Gastroesophageal sphincter (tissue), 4 donors: ENCODE results near the gene GALNTL6. TPM values are rescaled to one million over a fixed set of nuclear protein-coding genes. Genes with fewer than 3 reads are reported as not detected.
"Not testable (repeated sequence)": the region's sequence is repeated elsewhere in the genome, so short reads cannot be mapped to it uniquely, and the experiment has no call there.

ENCODE experiments used
- ATAC-seq: fragments of 150-250 bp; one replicate; pipeline ENCODE4 v1.9.1; 2016; ENCODE audit warnings: mild to moderate bottlenecking, moderate library complexity
- H3K27ac ChIP-seq, 4 donors: fragments of 200-600 bp; sonication (generic) in 3 of 4; 1 replicate in 3 of 4; 2 replicates in 1 of 4; pipeline ENCODE4 v1.5.1; 2016 to 2019
- H3K27me3 ChIP-seq: fragments of 200-600 bp; sonication (generic); one replicate; pipeline ENCODE4 v1.5.1; 2019
- H3K36me3 ChIP-seq, 2 donors: fragments of 200-600 bp; sonication (generic); one replicate each; pipeline ENCODE4 v1.5.1; 2019; ENCODE audit warnings: control low read depth in 1 of 2
- H3K4me1 ChIP-seq, 3 donors: fragments of 200-600 bp; sonication (generic); 1 replicate in 2 of 3; 2 replicates in 1 of 3; pipeline ENCODE4 v1.5.1; 2016 to 2019; ENCODE audit warnings: control low read depth in 2 of 3
- H3K4me3 ChIP-seq, 2 donors: fragments of 200-600 bp; sonication (generic); one replicate each; pipeline ENCODE4 v1.5.1; 2019; ENCODE audit warnings: mild to moderate bottlenecking in 1 of 2, moderate library complexity in 1 of 2
- H3K9me3 ChIP-seq, 3 donors: fragments of 200-600 bp; sonication (generic); one replicate each; pipeline ENCODE4 v1.5.1; 2017 to 2019; ENCODE audit warnings: control low read depth in 2 of 3
- CTCF ChIP-seq, 4 experiments: fragments of 200-600 bp in 2 of 4; fragments of 450-650 bp in 2 of 4; sonication (generic) in 1 of 4; IDR thresholded peaks; one replicate each; pipeline ENCODE4 v1.5.1; 2017 to 2019; ENCODE audit warnings: antibody characterized with exemption in 4 of 4, mild to moderate bottlenecking in 2 of 4, moderate library complexity in 2 of 4
- EP300 ChIP-seq: sonication (generic); formaldehyde crosslinking; IDR thresholded peaks from one replicate; pipeline ENCODE4 v1.6.1; 2017; ENCODE audit warnings: antibody characterized with exemption, mild to moderate bottlenecking
- POLR2A ChIP-seq, 2 donors: fragments of 450-650 bp; IDR thresholded peaks; one replicate each; pipeline ENCODE4 v1.6.1; 2017; ENCODE audit warnings: antibody characterized with exemption in 2 of 2, mild to moderate bottlenecking in 2 of 2, moderate library complexity in 1 of 2
- POLR2AphosphoS5 ChIP-seq: sonication (generic); formaldehyde crosslinking; IDR thresholded peaks from one replicate; pipeline ENCODE4 v1.6.1; 2017; ENCODE audit warnings: antibody characterized with exemption
- WGBS, 2 donors: methylation state at CpG; one replicate each; pipeline ENCODE4 v1.1.5; 2018; ENCODE audit warnings: low coverage in 1 of 2; 5-methylcytosine and 5-hydroxymethylcytosine counted together
- total RNA-seq, 4 donors: library from RNA; depleted of rRNA; stranded (reverse); fragments of >200 nt; gene quantifications; one replicate each; pipeline ENCODE4 v1.1.0, GENCODE V29; 2016

The GALNTL6 gene
- total RNA-seq, 4 donors from 2014 or later = not detected

- WGBS, 2 donors = 100% methylated on average over 2 to 4 of the region's 4 CpGs
- H3K27me3 ChIP-seq = no peaks in the 10 kb centered on the region
- no peak overlapping the region for H3K4me3 ChIP-seq
- H3K4me1 ChIP-seq = peaks cover 0 to 8% (median 0%) of the 10 kb centered on the region in 3 donors
- no peaks in the 10 kb centered on the region for H3K36me3 ChIP-seq
- no peaks in the 10 kb centered on the region for H3K9me3 ChIP-seq
- no peak for ATAC-seq
- TF ChIP-seq EP300 = no peak
- TF ChIP-seq CTCF (IDR thresholded peaks at IDR 0.05) = no peak
- TF ChIP-seq POLR2A (IDR thresholded peaks at IDR 0.05) = no peak
- no peak for TF ChIP-seq POLR2AphosphoS5
- no peak overlapping the region for H3K27ac ChIP-seq
Observed at GRCh38 chr4:173014836-173015235, 1201.6 kb downstream of the GALNTL6 start.

- H3K9me3 ChIP-seq = no peaks in the 10 kb centered on the region
- no peak overlapping the region for H3K27ac ChIP-seq
- no peaks in the 10 kb centered on the region for H3K27me3 ChIP-seq
- H3K4me1 ChIP-seq = peaks cover 0 to 8% (median 0%) of the 10 kb centered on the region in 3 donors
- TF ChIP-seq POLR2AphosphoS5 = no peak
- TF ChIP-seq POLR2A (IDR thresholded peaks at IDR 0.05) = no peak
- no peak for TF ChIP-seq EP300
- TF ChIP-seq CTCF (IDR thresholded peaks at IDR 0.05) = no peak
- no peaks in the 10 kb centered on the region for H3K36me3 ChIP-seq
- no peak for ATAC-seq
- H3K4me3 ChIP-seq = no peak overlapping the region
Observed at GRCh38 chr4:173017802-173018201, 1204.6 kb downstream of the GALNTL6 start.

- Histone ChIP-seq H3K4me3 (no peak overlapping the region), H3K27ac (no peak overlapping the region), H3K36me3 (no peaks in the 10 kb centered on the region), H3K9me3 (no peaks in the 10 kb centered on the region), H3K4me1 (peaks cover 0 to 7% (median 0%) of the 10 kb centered on the region in 3 donors), H3K27me3 (no peaks in the 10 kb centered on the region)
- ATAC-seq = no peak
- WGBS, 2 donors = 67 to 83% methylated on average over 3 of the region's 3 CpGs
- no peak for TF ChIP-seq POLR2A (IDR thresholded peaks at IDR 0.05)
- TF ChIP-seq CTCF (IDR thresholded peaks at IDR 0.05) = no peak
- no peak for TF ChIP-seq POLR2AphosphoS5
- TF ChIP-seq EP300 = no peak
Observed at GRCh38 chr4:173018446-173018845, 1205.2 kb downstream of the GALNTL6 start.

GRCh38 chr4:173019664-173020063 lies 1206.5 kb downstream of the GALNTL6 start:
- H3K4me3 ChIP-seq = no peak overlapping the region
- H3K27me3 ChIP-seq = no peaks in the 10 kb centered on the region
- H3K36me3 ChIP-seq = no peaks in the 10 kb centered on the region
- H3K27ac ChIP-seq = no peak overlapping the region
- no peak for TF ChIP-seq POLR2A (IDR thresholded peaks at IDR 0.05)
- no peak for TF ChIP-seq CTCF (IDR thresholded peaks at IDR 0.05)
- TF ChIP-seq POLR2AphosphoS5 = no peak
- TF ChIP-seq EP300 = no peak
- H3K4me1 ChIP-seq = no peaks in the 10 kb centered on the region
- 86 to 87% methylated on average over 3 of the region's 3 CpGs for WGBS, 2 donors
- ATAC-seq = no peak
- H3K9me3 ChIP-seq = no peaks in the 10 kb centered on the region

- H3K27ac ChIP-seq, ATAC-seq, H3K4me3 ChIP-seq, H3K9me3 ChIP-seq, H3K36me3 ChIP-seq, H3K4me1 ChIP-seq, H3K27me3 ChIP-seq: not testable (repeated sequence)
- WGBS, 2 donors = 64 to 84% methylated on average over 3 to 4 of the region's 7 CpGs
Observed at GRCh38 chr4:173021746-173022573, 1208.8 kb downstream of the GALNTL6 start.
